Skin of body (tissue), 2 donors: ENCODE results near the gene SF3B2. TPM values are rescaled to one million over a fixed set of nuclear protein-coding genes. Genes with fewer than 3 reads are reported as not detected.
A peak's percentile ranks its signal among the peaks of the same experiment; 100 is the strongest.

Experiments used
- DNase-seq: peaks from one replicate; lab custom pipeline; 2025; lab: John Stamatoyannopoulos, UW
- total RNA-seq: library from RNA; depleted of rRNA; stranded (reverse); fragments of >200 nt; gene quantifications from one replicate; pipeline ENCODE4 v1.2.3, GENCODE V29; 2014

Gene SF3B2
- total RNA-seq, 1 donor from 2014 or later = 87.3 TPM

DNA sequence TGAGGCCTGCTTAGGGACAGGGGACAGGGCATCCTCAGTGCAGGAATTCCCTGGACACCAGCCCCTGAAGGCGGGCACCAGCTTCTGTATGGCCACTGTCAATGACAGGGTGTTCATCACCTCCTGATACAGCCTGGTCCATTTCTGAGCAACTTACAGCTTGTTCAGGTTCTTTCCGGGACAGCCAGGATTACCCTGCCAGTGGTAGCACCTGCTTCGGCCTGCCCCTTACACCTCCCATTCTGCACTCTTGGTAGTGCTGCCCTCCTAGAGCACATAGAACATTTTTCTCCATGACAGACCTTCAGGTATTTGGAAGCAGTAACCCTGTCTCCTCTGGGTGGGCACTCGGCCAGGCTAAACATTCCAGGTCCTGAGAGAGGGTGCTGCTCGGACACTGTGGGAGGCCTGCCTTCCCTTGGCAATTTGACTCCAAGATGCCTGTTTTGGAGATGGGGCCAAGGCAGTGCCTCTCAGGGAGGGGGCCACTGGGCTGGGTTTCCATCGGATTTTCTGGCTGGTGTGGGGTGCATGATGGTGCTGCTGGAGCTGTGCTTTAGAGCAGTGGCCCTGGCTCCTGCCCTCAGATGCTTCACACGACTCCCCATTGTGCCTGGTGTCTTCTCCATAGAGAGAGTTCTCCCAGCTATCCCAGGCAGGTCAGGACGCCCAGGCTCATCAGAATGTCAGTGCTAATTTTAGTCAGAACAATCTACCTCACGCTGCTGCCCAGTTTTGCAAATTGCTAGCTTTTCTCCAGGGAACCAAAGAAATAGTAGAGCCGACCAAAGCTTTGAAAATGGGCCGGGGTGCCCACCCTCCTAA lies 4.4 kb upstream of the SF3B2 start:
- DNase-seq = no peak

DNA sequence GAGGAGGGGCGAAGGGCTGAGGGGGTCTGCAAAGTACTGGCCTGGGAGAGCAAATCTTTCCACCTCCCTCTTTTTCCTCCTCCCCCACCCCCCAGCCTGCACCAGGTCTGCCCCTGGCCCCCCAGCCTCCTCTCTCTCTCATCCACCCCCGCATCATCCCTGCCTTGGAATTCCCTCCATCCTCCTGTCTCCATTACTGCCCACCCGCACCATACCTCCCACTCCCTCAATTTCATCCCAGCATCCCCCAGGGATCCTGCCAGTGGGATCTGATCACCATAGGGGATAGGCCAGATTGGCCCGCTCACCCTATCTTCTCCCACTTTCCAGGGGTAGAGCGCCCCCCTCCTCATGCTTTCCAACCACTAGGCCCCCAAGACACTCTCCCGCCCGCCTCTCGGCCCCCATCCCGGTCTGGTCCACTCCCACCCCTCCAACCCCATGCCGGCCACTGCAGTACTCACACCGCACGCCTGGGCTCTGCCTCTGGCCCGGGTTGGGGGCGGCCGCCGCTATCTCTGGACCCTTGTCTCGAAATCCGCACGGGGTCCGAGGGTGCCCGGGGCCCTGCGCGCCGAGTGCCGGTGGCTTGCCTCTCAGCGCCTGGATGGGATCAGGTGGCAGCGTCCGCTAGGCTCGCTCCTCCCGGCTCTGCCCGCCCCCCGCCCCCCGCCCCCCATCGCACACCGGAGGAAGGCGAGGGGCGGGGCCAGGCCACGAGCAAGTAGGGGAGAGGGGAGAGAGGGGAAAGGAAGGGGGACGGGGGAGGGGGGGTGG lies 3.4 kb upstream of the SF3B2 start, which contains the start of gene GAL3ST3:
TSS of gene GAL3ST3 (minus strand) at position 615 of the 777 bp plus-strand sequence. CDS start 3,746 bp downstream, outside the sequence.
- no peak for DNase-seq

DNA sequence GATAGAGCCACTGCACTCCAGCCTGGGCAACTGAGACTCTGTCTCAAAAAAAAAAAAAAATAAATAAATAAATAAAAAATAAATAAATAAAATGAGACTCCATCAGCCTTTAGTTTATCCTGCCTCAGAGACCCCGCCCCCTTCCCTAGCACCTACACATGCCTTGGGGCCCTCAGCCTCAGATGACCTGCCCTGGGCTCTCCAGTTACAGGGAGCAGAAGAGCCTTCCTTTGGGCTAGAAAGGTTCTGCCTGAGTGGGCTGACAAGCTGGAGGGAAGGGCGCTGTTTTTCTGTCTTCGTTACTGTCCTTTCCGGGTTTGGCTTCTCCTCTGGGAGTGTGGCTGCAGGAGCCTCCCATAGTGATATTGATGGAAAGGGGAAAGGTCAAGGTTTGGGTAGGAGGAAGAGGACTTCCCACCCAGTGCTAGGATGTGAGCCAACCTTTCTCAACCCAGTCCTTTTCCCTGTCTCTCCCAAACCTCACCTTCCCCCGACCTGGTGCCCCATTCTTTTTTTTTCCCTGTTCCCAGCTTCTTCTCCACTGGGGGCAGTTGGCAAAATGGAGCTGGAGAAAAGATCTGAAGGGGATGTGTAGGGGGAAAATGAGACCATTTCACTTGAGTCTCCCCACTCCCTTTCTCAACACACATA lies 1.5 kb upstream of the SF3B2 start:
- no peak for DNase-seq

DNA sequence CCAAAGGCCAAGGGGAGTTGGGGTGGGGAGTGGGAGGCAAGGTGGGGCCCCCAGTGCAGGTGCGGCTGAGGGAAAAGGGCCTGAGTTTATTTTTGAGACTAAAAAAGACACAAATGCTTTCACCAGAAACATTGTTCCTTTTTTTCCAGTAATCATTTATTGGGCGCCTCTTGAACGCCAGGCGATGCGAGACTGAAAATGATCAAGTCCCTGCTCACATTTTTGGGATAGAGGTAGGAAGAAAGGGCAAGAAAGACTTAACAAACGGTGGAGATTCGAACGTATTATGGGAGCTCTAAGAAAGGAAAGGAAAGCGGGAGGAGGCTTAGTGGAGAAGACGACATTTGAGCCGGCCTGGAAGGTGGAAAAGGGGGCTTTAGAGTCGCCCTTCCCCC lies 796 bp upstream of the SF3B2 start:
- no peak for DNase-seq

DNA sequence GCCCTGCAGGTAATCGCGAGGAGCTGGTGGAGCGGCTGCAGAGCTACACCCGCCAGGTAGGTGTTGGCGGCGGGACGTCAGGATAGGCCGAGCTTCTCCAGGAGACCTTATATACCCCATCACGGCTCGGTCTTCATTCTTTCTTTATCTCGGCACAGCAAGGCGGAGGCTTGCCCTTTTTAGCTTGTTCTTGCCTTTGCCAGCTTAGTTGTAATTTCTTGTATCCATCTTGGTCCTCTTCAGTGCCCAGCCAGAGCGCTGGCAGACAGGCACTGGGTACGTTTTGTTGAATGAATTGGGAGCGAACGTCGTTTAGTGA lies 459 bp downstream of the SF3B2 start:
- no peak for DNase-seq

DNA sequence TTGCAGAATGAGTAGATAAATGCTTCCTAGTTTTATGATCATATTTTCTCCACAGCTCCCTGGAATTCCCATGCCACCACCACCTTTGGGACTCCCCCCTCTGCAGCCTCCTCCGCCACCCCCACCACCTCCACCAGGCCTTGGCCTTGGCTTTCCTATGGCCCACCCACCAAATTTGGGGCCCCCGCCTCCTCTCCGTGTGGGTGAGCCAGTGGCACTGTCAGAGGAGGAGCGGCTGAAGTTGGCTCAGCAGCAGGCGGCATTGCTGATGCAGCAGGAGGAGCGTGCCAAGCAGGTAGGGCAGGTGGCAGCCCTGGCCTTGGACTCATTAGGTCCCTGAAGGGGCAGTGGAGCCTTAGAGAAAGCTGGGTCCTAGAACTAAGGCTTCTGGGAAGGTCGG lies 2.9 kb downstream of the SF3B2 start:
- DNase-seq = no peak

DNA sequence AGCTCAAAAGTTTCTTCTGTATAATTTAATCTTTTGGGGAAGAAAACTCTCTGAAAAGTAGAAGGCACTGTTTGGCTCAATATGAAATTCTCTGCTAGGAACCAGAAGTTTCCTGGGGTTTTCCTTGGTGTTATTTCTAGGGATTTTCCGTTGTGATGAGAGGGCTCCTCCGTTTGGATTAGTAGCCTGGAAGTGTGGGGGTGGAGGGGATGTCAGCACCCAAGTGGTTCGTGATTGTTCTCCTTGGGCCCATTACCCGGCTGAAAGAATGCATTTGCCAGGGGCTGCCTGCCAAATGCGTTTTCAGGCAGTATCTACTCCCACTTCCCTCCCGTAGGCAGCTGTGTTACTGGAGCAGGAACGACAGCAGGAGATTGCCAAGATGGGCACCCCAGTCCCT lies 4.3 kb downstream of the SF3B2 start:
- no peak for DNase-seq

DNA sequence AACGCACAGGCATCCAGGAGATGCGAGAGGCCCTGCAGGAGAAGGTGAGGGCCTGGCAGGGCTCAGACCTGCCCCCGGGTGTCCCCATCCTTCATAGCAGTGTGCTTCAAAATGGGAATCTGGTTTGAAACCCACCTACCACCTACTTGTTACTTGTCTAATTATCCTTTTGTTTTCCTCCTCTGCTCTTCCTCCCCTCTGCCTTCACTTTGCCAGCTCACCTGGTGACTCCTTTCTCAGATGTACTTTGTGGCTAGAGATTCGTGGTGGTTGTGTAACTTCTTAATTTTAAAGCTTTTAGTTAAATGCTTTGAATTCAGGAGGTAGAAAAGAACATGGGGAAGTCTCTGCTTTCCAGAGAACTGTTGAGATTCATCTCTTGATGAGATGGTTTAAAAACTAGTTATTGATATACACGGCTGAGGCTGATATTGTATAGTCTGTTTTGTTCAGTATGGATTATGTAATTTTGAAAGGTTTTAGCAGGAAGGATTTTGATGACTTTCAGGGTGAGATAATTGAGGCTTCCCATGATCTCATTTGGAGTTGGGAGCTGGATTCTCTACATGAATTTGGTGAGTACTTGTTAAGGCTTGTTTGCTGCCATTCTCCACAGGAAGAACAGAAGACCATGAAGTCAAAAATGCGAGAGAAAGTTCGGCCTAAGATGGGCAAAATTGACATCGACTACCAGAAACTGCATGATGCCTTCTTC lies 8.0 kb downstream of the SF3B2 start:
- DNase-seq = no peak

DNA sequence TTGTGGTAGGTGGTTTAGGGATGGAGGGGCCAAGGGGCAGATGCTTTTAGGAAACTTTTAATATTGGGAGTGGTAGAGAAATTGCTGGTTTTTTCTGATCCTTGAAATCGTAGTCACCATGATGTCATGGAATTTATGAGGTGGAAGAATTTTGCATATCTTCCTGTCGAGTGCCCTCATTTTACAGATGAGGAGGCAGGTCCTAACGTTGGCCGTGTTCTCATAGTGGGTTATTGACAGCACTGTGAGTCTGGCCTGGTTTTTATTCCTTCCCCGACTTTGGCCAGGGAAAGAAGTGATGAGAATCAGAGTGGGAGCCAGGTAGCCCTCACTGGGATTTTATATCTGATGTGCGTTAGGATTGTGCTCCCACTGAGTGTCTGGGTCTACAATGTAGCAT lies 9.1 kb downstream of the SF3B2 start:
- DNase-seq = no peak

DNA sequence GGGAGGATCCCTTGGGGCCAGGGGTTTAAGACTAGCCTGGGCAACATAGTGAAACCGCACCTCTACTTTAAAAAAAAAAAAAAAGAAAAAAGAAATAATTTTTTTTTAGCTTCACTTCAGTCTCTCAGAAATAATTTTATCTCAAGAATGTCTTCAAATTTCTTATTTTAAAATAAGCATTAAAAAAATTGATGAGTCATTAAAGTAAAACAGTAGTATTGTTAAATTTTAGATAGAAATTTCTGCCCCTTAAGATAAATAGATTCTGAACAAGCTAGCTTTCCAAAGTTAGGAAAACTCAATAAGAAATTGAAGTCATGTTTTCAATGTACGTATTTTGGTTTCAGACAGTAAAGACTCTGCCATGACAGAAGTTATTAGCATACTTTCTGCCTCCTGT lies 10.2 kb downstream of the SF3B2 start:
- DNase-seq = no peak

DNA sequence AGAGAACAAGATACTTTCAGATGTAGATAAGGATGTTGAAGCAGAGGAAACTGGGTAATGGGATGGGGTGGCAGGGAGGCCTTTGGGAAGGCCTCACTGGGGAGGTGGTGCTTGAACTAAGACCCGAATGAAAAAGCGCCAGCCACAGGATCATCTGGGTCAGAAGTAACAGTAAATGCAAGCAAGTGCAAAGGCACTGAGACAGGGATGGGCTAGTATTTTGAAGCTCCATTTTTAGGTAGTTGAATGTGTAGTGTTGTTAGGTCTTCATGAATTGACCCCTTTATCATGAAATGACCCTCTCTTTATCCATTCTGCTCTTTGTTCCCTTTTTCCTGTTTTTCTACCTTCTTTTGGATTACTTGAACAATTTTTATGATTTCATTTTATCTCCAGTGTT lies 11.7 kb downstream of the SF3B2 start:
- no peak for DNase-seq

DNA sequence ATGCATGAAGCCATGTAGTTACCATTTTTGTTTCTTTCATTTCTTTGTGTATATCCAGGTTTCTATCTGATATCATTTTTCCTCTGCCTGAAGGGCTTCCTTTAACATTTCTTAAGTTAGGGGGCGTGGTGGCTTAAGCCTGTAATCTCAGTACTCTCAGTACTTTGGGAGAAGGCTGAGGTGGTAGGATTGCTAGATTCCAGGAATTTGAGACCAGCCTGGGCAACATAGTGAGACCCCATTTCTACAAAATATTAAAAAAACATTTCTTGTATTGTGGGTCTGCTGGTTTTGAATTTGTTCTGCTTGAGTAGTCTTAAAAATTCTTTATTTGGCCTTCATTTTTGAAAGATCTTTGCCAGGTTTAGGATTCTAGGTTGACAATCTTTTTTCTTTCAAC lies 12.4 kb downstream of the SF3B2 start:
- DNase-seq = no peak

DNA sequence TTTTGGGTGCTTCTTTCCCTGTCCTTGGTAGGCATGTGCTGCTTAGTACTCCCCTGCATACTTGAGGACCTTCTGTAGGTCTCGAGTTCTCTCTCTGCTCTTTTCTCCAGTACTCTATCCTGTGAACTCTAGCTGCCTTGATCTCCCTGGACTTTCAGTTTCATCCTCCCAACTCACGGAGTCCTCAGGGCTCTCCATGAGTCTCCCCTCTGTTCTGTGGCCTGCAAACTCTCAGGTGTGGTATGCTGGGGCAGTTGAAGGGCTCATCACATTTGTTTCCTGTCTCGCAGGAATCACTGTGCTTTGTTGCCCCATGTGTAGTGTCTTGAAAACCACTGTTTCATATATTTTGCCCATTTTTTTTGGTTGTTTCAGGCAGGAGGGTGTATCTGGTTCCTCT lies 14.6 kb downstream of the SF3B2 start:
- DNase-seq = no peak

DNA sequence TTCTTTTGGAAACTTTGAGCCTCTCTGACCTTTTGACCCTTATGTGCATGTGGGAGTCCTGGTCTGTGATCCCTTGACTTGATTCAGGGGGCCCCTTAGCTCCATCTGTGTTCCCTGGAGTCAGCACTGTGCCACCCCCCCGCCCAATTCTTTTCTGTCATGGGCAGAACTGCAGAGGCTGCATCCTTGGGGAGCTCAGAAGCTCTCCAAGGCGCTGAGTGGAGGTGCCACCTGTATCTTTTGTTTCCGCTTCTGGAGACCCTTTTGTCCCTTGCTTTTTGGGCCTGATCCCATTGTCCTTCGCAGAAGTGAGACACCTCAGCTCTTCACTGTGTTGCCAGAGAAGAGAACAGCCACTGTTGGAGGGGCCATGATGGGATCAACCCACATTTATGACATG lies 15.5 kb downstream of the SF3B2 start:
- DNase-seq = no peak

DNA sequence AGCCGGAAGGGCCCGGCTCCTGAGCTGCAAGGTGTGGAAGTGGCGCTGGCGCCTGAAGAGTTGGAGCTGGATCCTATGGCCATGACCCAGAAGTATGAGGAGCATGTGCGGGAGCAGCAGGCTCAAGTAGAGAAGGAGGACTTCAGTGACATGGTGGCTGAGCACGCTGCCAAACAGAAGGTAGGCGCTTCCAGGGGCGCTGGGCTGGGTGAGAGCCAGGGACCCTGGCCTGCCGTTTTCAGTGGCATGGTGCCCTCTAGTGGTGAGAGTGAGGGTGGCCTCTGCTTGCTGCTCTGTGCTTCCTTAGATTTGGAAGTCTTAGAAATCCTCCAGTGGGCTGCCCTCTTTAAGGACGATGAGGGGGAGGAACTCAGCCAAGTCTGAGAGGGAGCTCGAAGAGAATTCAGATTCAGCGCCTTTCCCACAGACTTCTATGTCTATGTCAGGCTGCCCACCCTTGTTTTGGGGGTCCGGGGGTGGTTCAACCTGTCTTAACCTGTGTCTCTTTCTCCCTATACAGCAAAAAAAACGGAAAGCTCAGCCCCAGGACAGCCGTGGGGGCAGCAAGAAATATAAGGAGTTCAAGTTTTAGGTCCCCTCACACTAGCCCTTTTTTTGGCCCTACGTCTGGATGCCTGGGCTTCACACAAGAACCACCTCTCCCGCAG lies 16.1 kb downstream of the SF3B2 start:
- DNase-seq = peak; percentile 53

DNA sequence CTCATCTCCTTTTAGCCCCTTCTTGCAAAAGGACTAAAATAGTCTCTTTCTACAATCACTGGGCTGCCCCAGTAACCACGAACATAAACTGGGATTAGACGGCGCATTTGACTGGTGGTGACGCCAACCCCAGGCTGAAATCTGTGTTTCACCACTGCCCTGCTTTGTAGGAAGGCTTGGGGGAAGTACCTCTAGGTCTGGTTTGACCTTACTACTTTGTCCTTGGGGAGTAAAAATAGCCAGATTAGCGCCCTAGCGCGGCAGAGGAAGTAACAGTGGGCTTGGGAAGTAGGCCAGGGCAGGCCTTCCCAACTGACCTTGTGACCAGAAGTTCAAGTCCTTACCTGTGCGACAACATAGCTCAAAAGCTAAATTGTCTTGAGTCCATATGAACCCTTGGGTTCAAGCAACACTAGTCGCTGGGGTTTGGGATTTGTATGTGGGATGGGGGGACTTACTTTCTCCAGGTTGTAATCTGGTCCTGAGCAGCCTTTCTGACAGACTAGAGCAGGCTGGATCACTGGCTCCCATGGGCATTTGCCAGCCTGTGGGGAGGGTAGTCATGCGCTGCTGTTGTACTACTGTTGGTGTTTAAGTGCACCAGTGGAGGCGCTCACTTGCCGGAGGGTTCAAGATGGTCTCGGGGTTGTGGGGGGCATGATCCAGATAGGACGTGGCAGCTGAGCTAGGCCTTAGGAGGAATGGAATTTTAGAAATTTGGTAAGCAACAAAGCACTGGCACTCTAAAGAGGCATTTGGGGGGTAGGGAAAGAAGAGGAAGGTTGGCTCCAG lies 17.0 kb downstream of the SF3B2 start:
- DNase-seq = peak; percentile 30

DNA sequence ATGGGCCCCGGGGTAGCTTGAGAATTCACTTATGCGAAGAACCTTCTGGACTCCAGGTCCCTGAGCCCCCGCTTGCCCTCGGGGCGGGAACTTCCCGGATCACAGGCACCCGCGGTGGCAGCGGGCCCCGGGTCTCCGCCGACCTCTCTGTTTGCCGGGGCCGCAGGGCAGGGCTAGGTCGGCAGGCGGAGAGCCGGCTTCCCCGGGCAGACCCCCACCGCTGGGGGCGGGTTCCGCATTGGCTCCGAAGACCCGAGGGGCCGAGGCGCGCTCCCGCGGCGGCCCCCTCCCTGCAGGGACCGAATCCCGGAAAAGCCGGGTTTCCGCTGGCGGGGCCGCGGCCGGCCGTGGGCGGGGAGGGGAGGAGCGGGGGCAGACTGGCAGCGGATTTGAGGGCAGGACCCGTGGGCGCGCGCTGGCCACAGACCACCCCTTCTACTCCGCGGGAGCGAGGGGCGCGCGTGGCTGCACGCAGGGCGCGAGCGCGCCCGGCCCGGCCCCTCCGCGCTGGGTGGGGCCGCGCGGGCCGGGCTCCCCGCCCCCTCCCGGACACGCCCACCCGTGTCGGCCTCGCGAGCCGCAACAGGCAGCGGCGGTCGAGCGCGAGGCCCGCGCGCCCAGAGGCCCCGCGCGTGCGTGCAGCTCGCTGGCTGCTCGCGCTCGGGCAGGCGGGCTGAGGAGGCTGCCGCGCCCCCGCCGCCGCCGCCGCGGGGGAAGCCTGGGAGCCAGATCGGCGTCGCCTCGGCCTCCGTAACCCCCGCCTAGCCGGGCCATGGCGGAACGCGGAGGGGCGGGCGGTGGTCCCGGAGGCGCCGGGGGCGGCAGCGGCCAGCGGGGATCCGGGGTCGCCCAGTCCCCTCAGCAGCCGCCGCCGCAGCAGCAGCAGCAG lies 17.8 kb downstream of the SF3B2 start, which contains the start of gene PACS1:
TSS of gene PACS1 (plus strand) at position 558 of the 889 bp plus-strand sequence. CDS start at position 773, 215 bp downstream.
- peak; percentile 81 for DNase-seq

DNA sequence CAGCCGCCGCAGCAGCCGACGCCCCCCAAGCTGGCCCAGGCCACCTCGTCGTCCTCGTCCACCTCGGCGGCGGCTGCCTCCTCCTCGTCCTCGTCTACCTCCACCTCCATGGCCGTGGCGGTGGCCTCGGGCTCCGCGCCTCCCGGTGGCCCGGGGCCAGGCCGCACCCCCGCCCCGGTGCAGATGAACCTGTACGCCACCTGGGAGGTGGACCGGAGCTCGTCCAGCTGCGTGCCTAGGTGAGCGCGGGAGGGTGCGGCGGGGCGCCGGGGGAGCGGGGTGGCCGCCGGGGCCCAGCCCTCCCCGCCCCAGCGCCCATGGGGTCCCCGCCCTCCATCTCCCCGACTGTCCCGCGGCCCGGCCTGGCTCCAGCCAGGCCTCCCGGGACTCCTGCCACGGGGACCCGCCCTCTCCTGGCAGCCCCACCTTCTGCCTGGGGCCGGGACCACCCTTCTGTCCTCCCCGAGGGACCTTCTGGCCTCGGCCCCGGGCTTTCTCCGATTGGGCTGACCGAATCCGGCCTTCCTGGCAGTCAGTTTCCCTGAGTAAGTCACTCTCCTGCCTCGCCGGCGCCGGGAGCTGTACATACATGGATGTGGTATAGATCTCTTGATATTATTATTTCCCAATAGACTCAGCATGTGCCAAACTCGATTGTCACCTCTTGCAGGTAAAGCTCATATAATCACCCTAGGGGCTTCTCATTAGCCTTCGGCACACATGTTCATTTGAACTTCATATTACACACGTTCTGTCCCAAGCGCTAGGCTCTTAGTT lies 18.6 kb downstream of the SF3B2 start:
- no peak for DNase-seq
